Left renal cortex interstitium (tissue), 4 donors: ENCODE measurements around the gene SNX12. TPM values are rescaled to one million over a fixed set of nuclear protein-coding genes. Genes with fewer than 3 reads are reported as not detected.

ENCODE experiments used
- DNase-seq, 4 donors: peaks; one replicate each; pipeline ENCODE4 v3.0.0-alpha.2; 2013; ENCODE audit warnings: low read depth in 4 of 4, low spot score in 2 of 4, missing footprints in 1 of 4
- polyA plus RNA-seq, 4 donors: library from polyadenylated mRNA; unstranded; fragments of 120-200 nt; gene quantifications; one replicate each; pipeline ENCODE4 v1.2.1, GENCODE V29; 2013; ENCODE audit not compliant: insufficient read length in 4 of 4

SNX12 gene
- polyA plus RNA-seq = 10 to 100 TPM; 48.0 to 62.0 (median 55.3) TPM

DNA sequence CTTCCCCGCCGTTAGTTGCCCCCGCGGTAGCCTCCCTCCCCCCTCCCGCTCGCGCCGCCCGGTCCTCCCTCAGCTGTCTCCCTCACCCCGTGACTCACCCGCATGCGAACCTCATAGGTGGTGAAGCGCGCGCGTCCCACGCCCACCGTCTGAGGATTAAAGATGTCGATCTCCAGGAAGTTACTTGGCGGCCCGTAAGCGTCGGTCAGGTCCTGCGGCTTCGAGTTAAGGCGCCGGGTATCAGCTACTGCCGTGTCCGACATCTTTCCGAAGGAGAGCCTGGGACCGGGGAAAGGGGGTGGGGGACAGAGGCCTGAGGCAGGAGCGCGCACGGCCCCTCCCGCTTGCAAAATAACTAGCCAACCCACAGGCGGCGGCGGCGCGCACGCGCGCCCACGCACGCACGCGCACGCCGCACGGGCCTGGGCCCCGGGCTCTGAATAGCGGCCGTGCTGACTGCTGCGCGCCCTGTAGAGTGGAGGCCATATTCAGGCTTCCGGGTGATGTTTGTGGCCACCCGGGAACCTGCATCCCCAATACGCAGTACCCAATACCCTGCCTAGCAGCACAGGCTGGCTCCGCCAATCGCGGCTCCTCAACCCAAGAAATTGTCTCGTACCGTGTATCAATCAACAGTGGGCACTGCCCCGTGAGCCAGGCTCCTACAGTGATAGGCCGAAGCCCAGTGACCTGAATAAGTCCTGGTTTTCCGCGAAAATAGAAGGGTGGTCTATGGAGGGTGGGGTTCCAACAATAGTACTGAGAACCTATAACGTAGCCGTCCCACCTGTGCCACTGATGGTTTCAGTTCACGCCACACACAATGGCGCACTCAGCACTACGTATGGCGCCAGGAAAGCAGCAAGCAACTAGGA is at the start of gene SNX12:
Gene SNX12 (minus strand): TSS at position 291 of the 875 bp plus-strand sequence. CDS start 28 bp downstream, at position 263.
- peak; percentile 53 to 77 (median 72) for DNase-seq

GRCh38 chrX:71117358-71117757 is 49.2 kb upstream of the SNX12 start:
- DNase-seq = no peak

DNA sequence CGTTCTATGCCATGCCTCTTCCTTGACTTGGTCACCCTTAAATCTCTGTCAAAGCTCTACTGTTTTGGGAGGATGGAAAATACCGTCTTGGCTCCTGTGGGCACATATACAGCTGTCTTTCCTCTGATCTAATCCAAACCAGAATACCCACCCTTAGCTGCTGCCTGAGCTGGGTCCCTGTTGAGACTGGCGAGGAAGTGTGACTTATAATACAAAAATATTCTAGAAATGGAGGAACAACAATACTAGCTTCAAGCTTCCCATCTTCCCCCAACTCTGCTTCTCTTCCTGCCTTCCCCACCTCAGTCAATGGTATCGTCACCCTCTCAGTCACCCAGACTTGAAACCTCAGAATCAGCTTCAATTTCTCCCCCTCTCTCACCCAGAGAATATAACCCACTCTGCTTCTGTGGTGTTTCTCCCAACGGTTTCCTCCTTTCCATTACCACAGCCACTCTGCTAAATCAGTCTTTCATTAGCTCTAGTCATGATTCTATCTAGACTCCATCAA is 43.8 kb upstream of the SNX12 start:
- DNase-seq = no peak

DNA sequence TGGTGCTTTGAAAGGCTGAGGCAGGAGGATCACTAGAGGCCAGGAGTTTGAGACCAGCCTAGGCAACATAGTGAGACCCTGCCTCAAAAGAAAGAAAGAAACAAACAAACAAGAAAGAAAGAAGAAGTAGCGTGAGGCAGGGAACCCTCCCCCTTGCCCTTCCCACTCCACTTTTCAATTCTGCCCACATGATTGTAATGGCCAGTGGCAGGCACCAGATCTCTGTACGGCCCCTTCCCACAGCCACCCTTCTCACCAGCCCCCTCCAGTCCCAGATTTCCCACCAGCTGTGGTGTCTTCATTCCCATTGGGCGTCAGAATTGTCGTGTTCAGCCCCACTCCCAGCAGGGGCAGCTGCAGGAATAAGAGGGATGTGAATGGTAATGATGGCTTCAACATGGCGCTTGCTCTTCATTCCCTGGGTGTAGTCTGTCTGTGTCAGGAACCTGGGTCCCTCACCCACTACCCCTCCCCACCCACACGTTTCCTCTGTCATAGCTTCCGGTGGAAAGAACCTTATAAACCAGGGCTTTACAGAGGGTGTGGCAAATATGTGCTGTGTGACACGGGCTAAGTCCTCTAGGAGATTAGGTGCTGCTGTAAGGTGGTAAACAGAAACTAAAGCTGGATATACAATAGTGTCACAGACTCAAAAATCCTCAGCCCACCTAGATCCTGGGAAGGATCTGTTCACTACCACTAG is 43.2 kb upstream of the SNX12 start, which contains the start of gene IL2RG:
Gene IL2RG (minus strand): TSS at position 437 of the 703 bp plus-strand sequence. CDS start 38 bp downstream, at position 399.
- DNase-seq = no peak

DNA sequence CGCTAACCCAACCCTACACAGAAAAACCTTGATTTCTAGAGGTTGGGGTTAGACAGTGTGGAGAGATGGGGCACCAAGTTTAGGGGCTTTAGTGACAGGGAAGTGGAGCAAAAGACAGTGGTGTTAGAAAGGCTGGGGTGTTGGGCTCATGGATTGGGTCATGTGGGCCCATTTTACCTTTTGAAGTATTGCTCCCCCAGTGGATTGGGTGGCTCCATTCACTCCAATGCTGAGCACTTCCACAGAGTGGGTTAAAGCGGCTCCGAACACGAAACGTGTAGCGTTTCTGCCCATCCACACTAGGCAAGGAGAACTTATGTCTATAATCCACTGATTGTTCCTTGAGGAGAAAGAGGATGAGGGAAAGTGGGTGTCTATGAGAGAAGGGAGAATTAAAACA is 40.9 kb upstream of the SNX12 start:
- no peak for DNase-seq

GRCh38 chrX:71107762-71108360 is 39.7 kb upstream of the SNX12 start:
- no peak for DNase-seq

DNA sequence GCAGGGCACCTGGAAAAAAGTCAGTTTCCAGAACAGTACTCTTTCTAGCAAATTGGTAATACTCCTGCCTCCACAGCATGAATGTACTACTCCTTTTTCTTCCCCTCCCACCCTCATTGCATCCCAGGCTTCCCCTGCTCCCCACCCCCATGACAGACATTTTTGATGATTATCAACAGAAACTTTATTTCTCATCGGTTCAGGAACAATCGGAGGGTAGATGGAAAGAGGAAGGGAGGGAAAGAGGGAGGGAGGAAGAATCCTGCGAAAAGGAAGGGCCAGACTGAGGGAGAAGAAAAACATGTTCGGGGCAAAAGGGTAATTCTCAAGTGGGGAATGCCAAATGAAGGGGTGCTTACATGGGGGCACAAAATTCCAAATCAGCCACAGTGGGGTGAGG is 39.1 kb upstream of the SNX12 start:
- no peak for DNase-seq

DNA sequence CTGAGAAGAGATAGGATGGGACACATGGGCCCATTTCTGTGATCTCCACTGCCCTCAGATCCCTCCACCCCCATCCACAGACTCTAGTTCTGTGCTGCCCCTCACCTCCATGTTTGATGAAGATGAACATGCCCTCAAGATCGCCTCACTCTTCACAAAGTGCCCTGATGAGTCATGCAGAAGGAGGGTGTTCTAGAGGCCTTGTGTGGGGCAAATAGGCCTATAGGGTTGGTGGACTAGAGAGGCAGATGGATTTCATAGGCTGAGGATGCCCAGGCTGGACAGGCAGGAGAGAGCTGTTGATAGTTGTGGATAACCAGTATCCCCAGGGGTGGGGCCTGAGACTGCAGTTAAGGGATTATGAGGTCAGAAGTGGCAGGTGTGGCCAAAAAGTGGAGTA is 38.3 kb upstream of the SNX12 start, which contains the start of gene CXorf65:
Gene CXorf65 (minus strand): TSS at position 314 of the 400 bp plus-strand sequence. CDS start 184 bp downstream, at position 130.
- DNase-seq = no peak

DNA sequence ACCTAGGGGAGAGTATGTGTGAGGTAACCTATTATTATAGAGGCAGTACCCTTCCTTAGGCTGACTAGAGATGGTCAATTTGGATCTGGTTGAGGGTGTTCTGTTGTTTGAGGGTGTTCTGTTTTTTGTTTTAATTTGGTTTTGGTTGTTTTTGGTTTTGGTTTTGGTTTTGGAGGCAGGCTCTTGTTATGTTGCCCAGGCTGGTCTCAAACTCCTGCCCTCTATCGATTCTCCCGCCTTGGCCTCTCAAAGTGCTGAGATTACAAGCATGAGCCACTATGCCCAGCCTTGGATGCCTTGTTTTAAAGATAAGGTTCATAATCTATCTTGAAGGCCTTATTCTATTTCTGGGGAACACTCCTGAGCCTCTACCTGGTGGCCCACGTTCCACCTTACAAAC is 37.5 kb upstream of the SNX12 start:
- no peak for DNase-seq

DNA sequence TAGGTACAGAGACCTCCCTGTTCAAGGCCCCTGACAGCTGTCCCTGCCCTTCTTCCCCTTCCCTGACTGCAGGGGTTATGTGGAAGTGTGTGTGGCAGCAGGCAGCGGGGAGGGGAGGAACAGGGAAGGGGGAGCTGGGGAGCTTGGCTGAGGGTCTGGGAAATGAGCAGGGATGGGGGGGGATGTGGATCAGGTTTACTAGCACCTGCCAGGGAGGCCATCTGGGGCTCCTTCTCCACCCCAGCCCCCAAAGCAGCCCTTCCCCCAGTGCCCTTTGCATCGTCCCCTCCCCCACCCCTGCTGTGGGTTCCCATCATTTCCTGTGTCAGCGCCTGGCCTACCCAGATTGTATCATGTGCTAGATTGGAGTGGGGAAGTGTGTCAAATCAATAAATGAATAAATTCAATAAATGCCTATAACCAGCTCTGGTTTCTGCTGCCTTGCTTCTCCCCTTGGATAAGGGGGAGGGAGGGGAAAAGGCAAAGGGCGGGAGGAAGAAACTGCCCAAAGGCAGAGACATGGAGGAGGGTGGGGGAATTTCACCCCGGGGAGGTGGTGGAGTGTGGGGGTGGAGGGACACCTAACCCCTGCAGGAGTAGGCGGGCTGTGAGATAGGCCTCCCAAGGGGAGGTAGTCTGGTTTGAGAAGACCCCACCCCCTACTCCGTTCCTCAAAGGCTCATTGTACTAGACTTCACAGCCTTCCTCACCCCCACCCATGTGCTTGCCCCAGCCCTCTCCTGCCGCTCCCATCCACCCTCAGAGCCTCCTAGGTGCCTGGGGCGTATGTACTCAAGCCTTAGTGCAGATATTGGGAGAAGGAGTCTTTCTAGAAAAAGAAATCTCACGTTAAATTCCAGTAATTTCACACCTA is 35.2 kb upstream of the SNX12 start:
- no peak for DNase-seq

GRCh38 chrX:71102292-71102691 is 34.2 kb upstream of the SNX12 start:
- no peak for DNase-seq

GRCh38 chrX:71100581-71101505 is 32.7 kb upstream of the SNX12 start:
- no peak for DNase-seq

- no peak for DNase-seq
These were observed 31.6 kb upstream of the SNX12 start for GRCh38 chrX:71099736-71100135.

DNA sequence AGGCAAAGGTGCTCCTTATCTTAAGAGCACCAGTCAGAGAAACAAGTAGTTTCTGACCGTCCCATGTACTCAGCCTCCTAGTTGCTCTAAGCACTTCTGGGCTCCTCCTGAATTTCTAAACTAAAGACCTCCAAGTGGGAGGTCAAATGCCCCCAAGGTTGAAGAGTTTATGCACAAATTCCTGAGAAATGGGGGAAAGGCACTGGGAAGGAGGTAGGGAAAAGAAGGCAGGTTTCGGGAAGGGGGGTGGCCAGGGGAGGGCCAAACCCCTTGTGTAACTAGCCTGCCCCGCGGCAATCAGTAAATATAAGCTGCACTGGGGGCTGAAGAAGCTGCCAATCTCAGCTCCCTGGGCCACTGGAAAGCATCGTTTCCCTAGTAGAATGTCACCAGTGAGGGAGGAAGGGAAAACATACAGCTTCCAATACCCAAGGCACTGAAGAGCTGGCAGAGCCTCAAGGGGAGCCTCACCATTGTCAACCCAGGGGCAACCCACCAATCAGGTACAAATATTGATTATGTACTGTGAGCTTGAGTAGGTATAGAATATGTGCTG is 30.9 kb upstream of the SNX12 start:
- no peak for DNase-seq

DNA sequence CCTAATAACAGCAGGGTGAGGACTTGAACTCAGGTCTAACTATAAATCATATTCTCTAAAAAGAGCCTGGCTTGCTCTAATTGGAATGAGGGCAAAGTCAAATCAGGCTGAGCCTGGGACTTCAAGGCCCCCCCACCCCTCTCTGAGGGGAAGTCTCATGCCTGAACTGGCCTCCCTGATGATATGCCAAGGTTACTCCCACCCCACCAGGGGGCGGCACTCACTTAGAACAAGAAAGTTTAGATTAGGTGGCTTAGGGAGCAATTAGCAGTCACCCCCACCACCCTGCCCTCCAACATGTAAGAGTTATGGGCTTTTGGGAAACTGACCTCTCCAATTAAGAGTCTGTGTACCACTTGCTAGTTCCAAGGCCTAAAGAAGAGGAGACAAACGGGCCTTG is 30.2 kb upstream of the SNX12 start:
- no peak for DNase-seq

GRCh38 chrX:71096760-71097032 is 28.6 kb upstream of the SNX12 start:
- no peak for DNase-seq

- no peak for DNase-seq
These were observed 28.0 kb upstream of the SNX12 start for GRCh38 chrX:71095981-71096759.

DNA sequence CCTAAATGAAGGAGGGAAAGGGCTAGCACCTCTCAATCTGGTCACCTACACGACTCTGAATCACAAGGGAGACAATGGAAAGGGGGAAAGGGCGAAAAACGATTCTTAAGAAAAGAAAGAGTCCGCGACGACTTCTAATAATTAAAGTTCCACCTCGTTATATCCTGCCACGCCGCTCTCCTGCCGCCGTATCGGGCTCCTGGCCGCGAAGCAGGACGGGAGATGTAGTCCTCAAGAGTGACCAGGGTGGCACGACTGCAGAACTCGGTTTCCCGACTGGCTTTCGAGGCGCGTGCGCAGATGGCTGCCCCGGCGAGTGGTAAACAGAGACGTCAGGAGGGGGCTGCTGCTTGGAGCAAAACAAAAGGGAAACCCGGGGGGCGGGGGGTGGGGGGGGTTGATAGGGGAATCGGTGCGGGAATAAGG is 27.4 kb upstream of the SNX12 start, which contains the start of gene FOXO4:
Gene FOXO4 (plus strand): TSS at position 297 of the 426 bp plus-strand sequence. CDS start 678 bp downstream, outside the sequence.
- peak in 2 of 4 donors; percentile 75 to 76 for DNase-seq
